Measurements from ENCODE around the gene SPTBN1.

SPTBN1 gene

DNA sequence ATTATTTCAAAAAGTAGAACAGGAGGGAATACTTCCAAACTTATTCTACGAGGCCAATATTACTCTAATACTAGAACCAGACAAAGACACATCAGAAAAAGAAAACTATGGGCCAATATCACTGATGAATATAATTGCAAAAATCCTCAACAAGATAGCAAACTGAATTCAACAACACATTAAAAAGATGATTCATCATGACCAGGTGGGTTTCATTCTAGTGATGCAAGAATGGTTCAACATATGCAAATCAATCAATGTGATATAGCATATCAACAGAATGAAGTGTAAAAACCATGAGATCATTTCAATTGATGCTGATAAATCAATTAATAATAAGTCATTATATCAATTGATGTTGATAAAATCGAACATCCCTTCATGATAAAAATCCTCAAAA is 244.9 kb downstream of the SPTBN1 start:
- DNase-seq (ENCODE audit: insufficient read length, low spot score) (no peak), FAIRE-seq (peak; percentile 45)
- TF ChIP-seq POLR2A (IDR thresholded peaks at IDR 0.05; ENCODE audit: low read depth, low read length) = no peak

DNA sequence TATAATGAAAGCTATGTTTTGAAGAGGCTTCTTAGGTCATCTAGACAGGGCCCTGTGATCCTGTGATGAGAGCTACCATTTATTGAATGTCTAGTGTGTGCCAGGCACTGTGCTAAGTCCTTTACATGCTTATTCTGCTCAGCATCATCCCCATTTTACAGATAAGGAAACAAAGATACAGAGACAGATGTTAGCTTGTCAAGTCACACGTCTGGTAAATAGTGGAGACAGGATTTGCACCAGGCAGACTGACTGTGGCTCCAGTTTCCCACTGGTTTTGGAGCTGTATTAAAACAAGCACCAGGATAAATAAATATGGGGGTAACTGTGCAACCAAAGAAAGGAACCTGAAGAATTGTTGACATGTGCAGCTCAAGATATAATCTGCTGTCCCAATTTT is 248.1 kb downstream of the SPTBN1 start:
- no peak for DNase-seq (ENCODE audit: insufficient read length, low spot score)
- no peak for TF ChIP-seq POLR2A (IDR thresholded peaks at IDR 0.05; ENCODE audit: low read depth, low read length)
- no peak for FAIRE-seq

DNA sequence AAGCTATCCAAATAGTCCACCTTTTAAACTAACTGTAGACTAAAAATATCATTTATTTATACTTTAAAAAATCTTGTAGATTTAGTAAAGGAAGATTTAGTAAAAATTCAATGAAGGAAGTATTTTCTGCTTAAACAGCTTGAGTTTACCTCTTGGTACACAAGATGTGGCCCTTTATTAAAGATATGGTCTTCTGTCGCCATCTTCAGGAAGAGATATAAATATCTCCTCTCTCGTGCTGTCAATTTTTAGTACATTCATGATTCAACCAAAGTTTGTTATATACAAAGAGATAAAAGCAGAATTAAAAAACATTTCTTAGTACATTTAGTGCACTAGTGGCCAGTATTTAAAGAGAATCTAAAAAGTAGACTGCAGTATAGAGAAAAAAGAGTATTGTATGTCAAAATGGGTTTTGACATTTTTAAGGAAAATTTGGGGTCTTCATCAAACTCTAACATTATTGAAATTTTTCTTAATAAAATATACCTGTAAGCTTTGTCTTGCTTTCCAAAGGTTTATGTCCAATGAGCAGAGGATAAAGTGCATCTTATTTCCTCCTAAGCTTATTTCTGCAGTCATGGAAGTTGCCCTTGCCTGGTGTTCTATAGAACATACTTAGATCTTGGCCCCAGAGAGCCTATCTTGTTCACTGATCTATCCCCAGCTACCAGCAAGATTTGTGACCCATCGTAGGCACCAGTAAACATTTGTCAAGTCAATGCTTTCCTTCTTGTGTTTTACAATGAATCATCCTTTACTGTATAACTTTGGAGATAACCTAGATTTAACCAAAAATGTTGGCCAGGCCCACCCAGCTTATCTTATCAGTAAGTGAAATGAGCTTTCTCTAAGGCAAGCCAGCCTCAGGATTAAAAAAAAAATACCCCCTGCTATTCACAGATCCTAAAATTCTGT is 248.8 kb downstream of the SPTBN1 start:
- DNase-seq (ENCODE audit: insufficient read length, low spot score) (no peak), FAIRE-seq (peak; percentile 69)
- TF ChIP-seq POLR2A (IDR thresholded peaks at IDR 0.05; ENCODE audit: low read depth, low read length) = no peak

DNA sequence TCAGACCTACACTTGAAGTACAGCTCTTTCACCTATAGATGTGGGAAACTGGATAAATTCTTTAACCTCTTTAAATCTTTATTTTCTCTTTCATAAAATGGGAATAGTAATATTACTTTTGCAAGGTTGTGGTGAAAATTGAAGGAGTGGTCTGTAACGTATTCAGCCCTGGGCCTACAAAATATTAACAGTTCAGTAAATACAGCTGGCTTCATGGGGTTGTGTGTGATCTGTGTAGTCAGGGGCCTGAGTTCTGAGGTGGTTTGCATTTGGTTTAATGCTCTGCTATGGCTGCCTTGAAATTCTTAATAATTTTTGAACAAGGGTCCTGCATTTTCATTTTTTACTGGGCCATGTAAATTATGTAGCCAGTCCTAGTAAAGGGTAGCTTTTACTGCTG is 250.5 kb downstream of the SPTBN1 start:
- no peak for FAIRE-seq

DNA sequence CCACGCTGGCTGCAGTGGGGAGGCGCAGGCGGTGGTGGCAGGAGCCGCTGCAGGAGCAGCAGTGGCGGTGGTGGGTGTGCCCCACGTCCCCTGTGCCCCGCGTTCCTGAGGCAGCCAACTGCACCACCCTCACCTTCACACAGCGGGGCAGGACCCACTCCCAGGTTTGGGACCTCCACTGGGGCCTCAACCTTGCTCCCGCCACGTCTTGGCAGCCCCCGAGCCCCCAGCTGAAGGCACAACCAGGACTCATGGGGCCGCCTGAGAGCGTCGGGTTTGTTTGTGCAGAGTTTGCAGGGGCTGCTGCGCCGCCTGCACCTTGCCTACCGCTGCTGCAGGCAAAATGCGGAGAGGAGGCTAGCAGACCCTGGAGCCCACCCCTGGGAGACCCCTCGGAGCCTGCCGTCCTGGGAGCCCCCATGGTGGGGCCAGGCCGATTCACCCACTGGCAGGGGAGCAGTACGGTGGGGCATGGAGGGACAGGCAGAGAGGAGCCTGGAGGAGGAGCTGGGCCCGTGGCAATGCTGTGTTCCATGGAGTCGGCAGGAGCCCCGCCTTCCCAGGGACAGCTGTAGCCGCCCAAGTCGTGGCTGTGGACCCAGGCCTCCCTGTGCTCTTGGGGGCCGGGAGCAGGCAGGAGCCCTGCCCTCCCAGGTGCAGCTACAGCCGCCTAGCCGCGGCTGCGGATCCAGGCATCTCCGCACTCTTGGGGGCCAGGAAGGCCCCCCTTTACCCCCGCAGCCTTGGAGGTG is 252.6 kb downstream of the SPTBN1 start:
- no peak for DNase-seq (ENCODE audit: insufficient read length, low spot score)
- TF ChIP-seq POLR2A (IDR thresholded peaks at IDR 0.05; ENCODE audit: low read depth, low read length) = no peak
- no peak for FAIRE-seq

More for the DNA sequence above, 250.5 kb downstream of the SPTBN1 start:
- no peak for DNase-seq (ENCODE audit: insufficient read length, low spot score)
- no peak for TF ChIP-seq POLR2A (IDR thresholded peaks at IDR 0.05; ENCODE audit: low read depth, low read length)

DNA sequence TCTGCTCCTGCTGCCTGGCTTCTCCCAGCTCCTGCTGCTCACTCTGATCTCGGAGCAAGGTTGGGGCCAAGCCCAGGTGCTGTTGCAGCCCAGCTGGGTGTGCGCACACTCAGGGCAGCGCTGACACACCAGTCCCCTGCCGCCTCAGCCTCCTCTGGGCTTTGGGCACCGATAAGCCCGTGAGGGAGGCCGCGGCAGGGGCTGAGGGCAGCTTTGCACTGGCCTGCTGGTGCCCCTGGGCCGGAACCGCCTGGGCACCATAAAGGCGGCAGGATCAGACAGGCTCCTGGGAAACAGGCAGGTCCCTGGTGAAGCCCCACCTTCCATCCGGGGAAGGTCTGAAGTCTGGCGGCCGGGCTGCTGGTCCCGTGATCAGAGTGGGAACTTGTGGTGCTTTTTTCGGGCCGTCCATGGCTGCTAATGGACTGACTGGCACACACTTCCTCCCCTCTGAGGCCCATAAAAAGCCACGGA is 253.2 kb downstream of the SPTBN1 start:
- no peak for DNase-seq (ENCODE audit: insufficient read length, low spot score)
- FAIRE-seq = no peak
- no peak for TF ChIP-seq POLR2A (IDR thresholded peaks at IDR 0.05; ENCODE audit: low read depth, low read length)

DNA sequence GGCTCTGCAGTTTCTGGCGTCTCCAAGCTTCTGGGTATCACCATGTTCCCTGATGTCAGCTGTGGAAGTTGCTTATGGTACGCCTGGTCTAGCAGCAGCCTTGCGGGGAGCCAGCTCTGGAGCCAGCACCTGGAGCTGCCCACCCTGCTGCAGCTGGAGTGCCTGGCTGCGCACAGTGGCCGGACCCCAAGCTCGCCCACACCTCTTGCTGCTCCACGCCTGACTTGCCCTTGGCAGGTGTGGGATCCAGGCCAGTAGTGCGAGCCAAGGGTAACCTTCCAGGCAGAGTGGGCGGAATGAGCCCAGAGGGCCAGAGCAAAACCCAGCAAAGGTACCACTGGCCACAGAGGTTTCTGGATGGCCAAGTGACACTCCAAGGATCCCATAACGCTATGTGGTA is 254.1 kb downstream of the SPTBN1 start:
- DNase-seq (ENCODE audit: insufficient read length, low spot score) (no peak), FAIRE-seq (no peak)
- no peak for TF ChIP-seq POLR2A (IDR thresholded peaks at IDR 0.05; ENCODE audit: low read depth, low read length)

DNA sequence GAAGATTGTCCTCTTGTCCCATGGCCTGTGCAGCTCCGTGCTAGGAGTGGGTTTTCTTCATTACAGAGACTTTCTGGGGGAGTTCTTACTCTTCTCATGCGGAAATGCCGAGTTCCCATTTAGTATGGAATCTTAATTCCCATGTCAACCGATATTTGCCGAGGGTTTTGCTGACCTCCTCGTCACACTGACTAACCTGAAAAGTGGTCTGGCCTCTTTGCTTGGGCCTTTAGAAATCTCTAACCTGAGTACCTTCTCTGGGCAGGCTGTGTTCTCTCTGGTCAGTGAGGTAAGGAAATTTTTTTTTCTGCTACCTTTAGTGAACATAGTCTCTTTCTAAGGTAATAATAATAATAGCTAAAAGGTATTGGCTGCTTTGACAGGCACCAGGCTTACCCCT is 256.4 kb downstream of the SPTBN1 start:
- TF ChIP-seq POLR2A (IDR thresholded peaks at IDR 0.05; ENCODE audit: low read depth, low read length) = no peak
- no peak for DNase-seq (ENCODE audit: insufficient read length, low spot score)
- FAIRE-seq = no peak

DNA sequence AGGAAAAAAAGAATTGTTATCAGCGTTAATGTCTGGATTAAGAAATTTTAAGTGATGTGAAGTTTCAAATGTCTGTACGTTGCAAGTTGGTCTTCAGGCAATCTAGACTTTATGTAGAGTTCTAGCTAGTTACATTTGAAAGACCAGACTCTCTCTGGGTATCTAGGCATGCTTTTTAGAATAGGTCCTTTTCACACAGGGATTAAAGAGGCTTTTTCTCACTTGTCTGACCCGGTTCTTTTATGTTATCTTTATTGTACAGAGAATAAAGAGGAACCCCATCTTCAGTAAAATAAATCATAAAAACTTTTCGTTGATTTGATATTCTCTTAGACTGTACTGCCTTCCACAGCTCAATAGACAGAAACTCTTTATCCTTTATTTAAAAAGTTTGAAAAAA is 258.9 kb downstream of the SPTBN1 start:
- DNase-seq (ENCODE audit: insufficient read length, low spot score) (no peak), FAIRE-seq (no peak)
- no peak for TF ChIP-seq POLR2A (IDR thresholded peaks at IDR 0.05; ENCODE audit: low read depth, low read length)

DNA sequence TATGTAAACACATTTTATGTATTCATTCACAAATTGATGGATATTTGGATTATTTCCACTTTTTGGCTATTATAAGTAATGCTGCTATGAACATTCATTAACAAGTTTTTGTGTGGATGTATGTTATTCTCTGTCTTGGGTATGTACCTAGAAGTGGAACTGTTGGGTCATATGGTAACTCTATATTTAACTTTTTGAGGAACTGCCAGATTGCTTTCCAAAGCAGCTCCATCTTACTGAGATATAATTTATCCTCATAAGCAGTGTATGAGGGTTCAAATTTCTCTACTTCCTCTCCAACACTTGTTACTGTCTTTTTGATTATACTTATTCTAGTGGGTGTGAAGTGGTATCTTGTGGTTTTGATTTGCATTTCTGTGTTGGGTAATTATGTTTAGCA is 260.2 kb downstream of the SPTBN1 start:
- TF ChIP-seq POLR2A (IDR thresholded peaks at IDR 0.05; ENCODE audit: low read depth, low read length) = no peak
- FAIRE-seq (no peak), DNase-seq (ENCODE audit: insufficient read length, low spot score) (no peak)

DNA sequence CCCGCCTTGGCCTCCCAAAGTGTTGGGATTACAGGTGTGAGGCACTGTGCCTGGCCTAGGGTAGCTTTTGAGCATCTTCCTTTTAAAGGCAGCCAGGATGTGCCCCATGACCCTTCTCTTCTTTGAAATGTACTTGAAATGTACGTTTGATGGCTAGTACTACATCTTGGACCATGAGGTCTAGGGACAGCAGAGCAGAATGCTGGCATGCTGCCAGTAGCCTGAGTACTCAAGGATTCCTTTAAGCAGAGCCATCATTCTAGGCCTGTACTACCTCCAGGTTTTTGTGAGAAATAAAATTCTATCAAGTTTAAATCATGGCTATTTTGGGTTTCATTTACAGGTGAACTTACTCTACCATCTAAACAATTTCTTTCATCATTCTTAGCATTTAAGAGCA is 264.4 kb downstream of the SPTBN1 start:
- TF ChIP-seq POLR2A (IDR thresholded peaks at IDR 0.05; ENCODE audit: low read depth, low read length) = no peak
- no peak for FAIRE-seq
- DNase-seq (ENCODE audit: insufficient read length, low spot score) = no peak

All from H54 (cell line).